Measurements from ENCODE around the gene CAP1.
"Not testable (repeated sequence)": the region's sequence is repeated elsewhere in the genome, so short reads cannot be mapped to it uniquely, and the experiment has no call there.

The CAP1 gene

GRCh38 chr1:40032240-40032891 lies 8.2 kb upstream of the CAP1 start:
- peak; percentile 53 for DNase-seq

- no peak for DNase-seq
These were observed 5.7 kb upstream of the CAP1 start for GRCh38 chr1:40034869-40035268.

DNA sequence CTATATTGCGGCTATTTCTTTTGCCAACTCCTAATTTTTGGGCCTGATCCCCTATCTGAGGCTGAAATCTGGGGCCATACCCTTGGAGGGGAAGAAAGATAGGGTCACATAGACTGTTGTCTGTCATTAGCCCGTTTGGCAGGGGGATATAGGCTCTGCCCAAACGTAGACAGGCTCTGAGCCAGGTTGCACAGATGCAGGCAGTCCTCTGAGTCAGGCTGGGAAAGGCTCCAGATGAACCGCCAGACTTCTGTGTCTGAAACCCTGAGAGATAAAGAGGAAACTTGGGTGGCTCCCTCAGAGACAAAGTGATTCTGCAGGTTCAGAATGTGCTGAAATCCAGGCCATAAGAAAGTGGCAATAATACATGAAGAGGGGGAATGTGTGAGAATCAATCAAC lies 4.0 kb upstream of the CAP1 start:
- no peak for DNase-seq

DNA sequence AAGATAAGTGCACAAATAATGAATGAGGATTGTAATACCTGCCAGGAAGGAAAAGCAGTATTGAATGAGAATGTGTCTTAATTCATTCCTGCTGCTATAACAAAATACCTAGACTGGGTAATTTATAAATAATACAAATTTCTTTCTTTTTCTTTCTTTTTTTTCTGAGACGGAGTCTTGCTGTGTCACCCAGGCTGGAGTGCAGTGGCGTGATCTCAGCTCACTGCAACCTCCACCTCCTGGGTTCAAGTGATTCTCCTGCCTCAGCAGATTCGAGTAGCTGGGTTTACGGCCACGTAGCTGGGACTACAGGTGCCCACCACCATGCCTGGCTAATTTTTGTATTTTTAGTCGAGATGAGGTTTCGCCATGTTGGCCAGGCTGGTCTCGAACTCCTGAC lies 3.3 kb upstream of the CAP1 start:
- DNase-seq, result not testable (repeated sequence)

DNA sequence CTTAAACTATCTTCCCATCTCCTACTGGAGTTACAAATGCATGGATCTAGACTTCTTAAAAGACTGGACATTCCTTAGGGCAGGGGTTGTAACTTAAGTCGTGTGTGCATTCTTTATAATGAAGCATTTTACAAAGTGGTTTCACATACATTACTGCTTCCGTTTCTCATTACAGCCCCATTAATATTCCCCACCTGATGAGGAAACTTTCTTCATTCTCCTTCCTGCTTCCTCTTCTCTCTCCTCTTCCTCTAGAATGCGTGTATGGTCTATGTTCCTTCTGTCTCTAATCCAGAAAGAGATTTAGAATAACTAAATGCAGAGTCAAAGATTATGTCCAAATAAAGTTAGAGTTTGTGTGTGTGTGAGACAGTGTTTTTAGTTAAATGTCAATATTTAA lies 1.8 kb upstream of the CAP1 start:
- no peak for DNase-seq

- DNase-seq, result no peak
These were observed 1.2 kb upstream of the CAP1 start for GRCh38 chr1:40039245-40039756.

DNA sequence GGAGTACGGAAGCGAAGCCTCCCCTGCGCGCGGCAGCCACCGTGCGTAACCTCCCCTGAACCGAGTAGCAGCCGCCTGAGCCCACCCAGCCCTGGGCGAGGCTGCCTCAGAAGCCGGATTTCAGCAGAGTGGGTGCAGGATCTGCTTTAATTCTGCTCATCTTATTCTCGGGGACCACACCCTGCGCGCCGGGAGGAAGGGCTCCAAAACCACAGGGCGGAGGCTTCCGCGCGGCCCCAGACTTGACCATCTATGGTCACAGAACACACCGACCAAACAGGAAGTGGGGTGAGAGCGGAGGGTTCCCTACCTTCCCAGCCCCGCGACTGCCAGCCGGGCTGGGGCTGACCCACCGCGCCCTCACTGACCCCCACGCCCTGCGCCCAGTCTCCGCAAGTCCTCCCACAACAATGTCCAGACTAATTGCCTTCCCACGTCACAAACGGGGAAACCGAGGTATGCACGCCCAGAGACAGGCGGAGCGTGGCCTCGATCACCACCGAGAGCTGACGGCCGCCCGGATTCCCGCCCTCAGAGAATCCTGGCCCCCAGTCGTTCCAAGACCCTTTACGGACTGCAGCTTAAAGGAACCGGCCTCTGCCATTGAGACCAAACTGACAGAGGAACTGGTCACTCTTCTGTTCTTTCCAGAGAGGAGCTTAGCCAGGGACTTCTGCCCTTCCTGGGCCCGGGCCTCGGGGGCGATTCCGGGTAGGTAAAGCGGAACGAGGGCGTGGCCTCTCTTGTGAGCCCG lies 595 bp upstream of the CAP1 start:
- DNase-seq, result peak; percentile 70

DNA sequence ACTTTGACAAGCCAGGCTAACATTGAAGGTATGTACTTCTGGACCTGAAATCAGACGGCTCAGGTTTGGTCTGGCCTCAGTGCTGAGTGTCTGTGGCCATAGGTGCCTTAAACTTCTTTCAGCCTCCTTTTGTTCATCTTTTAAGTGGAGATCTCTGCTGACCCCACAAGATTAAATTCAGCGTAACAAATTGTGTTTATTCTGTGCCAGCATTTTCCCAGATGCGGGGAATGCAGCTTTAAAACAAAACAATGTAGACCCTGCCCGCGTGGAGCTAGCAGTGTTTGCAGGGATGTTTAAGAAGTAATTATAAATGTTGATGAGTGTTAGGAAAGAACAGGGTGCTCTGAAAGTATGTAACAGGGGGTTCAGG lies 923 bp downstream of the CAP1 start:
- no peak for DNase-seq

GRCh38 chr1:40042341-40042740 lies 1.8 kb downstream of the CAP1 start:
- no peak for DNase-seq

DNA sequence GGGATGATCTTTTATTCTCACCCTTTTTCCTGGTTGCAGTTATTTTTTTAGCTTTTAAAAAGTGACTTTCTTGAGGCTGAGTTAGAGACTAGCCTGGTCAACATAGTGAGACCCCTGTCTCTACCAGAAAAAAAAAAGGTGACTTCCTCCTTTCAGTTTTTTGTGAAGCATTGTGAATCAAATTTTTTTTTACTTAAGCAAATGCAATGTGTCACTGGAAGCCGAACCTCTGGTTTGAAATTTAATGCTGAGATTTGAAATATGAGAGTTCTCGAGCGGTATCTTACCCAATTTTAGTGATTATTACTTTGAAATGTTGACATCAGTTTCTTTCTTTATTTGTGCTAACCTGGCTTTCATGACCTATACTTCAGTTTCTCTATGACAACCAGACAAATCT lies 3.6 kb downstream of the CAP1 start:
- no peak for DNase-seq

- no peak for DNase-seq
These were observed 4.7 kb downstream of the CAP1 start for GRCh38 chr1:40045182-40045581.

DNA sequence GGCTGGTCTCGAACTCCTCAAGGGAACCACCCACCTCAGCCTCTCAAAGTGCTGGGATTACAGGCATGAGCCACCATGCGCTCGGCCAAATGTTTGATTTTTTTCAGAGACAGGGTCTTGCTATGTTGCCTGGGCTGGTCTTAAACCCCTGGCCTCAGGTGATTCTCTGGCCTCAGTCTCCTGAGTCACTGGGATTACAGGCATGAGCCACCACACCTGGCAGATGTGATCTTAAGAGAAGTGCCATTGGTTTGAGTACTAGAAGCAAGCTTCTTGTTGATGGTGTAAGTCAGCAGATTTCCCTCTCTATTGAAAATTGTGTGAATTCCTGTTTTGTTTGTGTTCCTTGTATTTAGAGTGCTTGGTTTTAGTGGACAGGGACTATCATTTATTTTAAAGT lies 5.2 kb downstream of the CAP1 start:
- DNase-seq, result no peak

- no peak for DNase-seq
These were observed 6.7 kb downstream of the CAP1 start for GRCh38 chr1:40047276-40047675.

DNA sequence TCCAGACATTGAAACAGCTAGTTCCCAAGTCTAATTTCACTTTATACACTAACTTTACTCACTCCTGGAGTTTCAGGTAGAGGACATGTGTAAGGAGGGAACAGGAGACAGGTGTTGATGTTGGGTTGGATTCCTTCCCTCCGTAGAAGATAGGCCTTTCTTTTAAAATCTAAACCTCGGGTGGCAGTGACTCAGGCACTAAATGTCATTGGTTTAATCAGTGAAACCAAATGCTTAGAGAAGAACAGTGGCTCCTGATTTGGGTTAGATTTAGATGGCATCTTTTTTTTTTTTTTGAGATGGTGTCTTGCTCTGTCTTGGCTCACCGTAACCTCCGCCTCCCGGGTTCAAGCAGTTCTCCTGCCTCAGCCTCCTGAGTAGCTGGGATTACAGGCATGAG lies 7.2 kb downstream of the CAP1 start:
- no peak for DNase-seq

DNA sequence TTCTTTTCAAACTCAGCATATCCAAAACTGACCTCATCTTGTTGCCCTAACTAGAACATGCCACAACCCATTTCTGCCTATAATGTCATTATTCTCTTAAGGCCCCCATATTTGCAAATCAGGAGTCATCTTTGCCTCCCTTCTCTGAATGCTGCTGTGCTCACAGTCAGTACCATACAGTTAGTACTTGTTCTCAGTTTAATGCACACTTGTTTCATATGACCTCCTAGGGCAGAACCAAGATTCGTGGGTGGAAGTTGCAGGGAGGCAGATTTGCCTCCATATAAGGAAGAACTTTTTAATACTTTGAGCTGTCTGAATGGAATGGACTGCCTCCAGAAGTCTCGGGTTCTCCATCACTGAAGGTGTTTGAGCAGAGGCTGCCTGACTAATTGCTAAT lies 9.2 kb downstream of the CAP1 start:
- peak; percentile 27 for DNase-seq

DNA sequence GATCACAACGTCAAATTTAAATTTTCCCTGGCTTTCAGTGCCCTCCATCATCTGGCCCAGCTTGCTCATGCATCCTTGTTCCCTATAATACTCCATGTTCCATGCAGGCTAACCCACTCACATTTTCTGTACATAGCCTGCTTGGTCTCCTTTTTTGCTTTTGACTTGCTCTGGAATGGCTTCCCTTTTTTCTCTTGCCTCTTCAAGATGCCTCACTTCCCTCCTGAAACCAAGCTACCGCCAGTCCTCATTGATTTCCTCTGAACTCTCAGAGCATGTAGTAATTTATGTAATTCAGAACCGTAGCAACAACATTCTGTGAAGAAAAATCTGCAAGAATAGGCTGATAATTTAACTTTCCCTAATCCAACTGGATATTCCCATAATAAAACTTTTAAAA lies 10.3 kb downstream of the CAP1 start:
- no peak for DNase-seq

- no peak for DNase-seq
These were observed 12.8 kb downstream of the CAP1 start for GRCh38 chr1:40053138-40053887.

DNA sequence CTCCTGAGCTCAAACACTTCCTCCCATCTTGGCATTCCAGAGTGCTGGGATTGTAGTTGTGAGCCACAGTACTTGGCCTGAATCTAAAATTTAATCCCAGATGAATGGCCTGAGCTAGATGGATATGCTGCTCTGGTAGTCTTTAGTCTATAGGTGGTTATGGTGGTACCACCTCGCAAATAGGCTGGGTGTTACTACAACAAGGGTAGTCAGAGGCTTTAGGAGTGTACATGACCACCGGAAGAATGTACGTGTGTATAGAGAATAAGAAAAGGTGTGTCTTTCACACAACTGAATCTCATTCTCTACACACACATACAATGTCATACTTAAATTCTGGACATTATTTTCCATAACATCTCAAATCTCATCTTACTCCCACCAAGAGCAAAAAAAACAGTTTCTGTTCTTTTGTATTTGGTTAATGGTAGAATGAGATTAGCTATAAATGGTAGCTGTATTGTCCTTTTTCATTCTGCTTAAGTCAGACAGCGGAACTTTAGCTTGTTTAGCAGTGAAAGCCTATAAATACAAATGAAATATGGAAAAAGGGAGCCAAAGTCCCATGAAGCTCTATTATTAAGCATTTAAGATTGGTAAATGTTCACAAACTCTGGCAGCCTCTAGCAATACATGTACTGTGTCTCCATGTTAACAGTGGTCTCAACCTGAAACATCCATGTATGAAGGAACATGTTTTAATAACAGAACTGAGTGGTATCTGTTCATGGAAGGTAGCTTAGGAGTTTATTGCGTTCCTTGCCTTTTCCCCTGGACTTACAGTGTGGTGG lies 16.2 kb downstream of the CAP1 start:
- no peak for DNase-seq

DNA sequence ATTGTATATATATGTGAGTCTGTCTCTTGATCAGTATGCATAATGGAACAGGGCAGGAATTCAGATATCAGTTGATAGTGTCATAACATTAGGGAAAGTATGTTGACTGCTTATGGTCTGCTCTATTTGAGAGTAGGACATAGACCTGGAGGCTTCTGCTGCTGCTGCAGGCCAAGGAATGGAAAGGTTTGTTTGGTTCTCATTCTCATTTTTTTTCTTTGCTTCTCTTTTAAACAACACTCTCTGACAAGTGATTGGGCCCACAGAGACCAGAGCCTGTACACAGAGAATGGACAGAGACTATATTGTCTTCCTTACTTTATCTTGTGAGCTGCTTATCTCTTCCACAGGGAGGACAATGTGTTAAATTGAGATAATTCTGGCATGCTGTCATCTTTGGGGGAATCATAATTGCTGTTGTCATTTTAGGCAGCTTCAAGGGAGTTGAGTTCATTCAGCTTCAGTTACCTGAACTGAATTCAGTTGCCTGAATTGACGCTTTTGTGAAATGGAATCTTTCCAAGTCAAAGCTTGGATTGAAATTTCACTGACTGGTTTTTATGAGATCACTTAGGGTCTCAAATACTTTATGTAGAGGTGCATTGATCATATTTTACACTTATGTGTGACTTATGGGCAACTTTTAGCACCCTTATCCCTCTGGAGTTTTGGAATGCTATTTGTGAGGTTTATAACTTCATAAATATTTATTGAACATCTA lies 16.9 kb downstream of the CAP1 start:
- no peak for DNase-seq

DNA sequence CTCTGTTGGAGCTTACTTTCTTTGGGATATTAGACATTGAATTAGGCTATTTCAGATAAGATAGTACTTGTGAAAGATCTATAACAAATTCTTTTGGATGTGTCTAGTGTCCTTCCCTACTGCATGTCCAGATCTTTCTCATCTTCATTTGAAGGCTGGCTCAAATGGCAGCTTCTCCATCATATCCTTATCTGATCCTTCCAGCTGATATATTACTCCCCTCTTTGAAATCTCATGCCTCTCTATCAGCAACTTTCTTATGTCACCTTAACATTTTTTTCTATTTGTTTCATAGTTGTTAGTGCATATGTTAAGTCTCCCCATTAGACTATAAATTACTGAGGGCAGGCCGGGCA lies 17.5 kb downstream of the CAP1 start:
- no peak for DNase-seq

GRCh38 chr1:40058453-40059337 lies 18.2 kb downstream of the CAP1 start:
- DNase-seq, result no peak

All from stimulated activated CD4-positive, alpha-beta T cell treated with anti-CD3 and anti-CD28 coated beads, Interleukin-4, amount 100 ng/mL, for 24 hours (primary cell).